A673 (cell line): ENCODE measurements around the gene COPS7A. TPM values are rescaled to one million over a fixed set of nuclear protein-coding genes. Genes with fewer than 3 reads are reported as not detected.
A peak's percentile ranks its signal among the peaks of the same experiment; 100 is the strongest.

Source experiments
- BruUV-seq: library from RNA; stranded (reverse); fragments of 400-500 nt; replicated peaks from 2 replicates; lab custom pipeline; 2021; lab: Mats Ljungman, UMichigan
- CTCF ChIA-PET: fragments of 300-600 bp; sonication (Branson Sonifier 250); formaldehyde crosslinking; loops from one replicate; lab custom pipeline; 2022; ENCODE audit warnings: antibody characterized with exemption; lab: Charles Lee
- POLR2A ChIA-PET: fragments of 300-600 bp; sonication (Branson Sonifier 250); formaldehyde crosslinking; loops from one replicate; lab custom pipeline; 2022; ENCODE audit warnings: antibody characterized with exemption; ENCODE audit not compliant: low non-redundant PET; lab: Charles Lee
- DNase-seq: peaks from one replicate; pipeline ENCODE4 v3.0.0-alpha.2; 2015; ENCODE audit warnings: low spot score
- H3K27ac ChIP-seq: fragments of 200-600 bp; sonication (generic); 2 replicates; pipeline ENCODE4 v1.5.1; 2016; ENCODE audit warnings: mixed run types, low read depth, mild to moderate bottlenecking, mixed read lengths, antibody characterized with exemption, low read length; ENCODE audit not compliant: poor library complexity, severe bottlenecking
- H3K27me3 ChIP-seq: fragments of 200-600 bp; sonication (generic); replicated peaks from 2 replicates; pipeline ENCODE4 v1.6.1; 2017; ENCODE audit warnings: mixed run types, low read depth, mild to moderate bottlenecking, mixed read lengths, antibody characterized with exemption, low read length; ENCODE audit not compliant: insufficient read depth, poor library complexity
- H3K36me3 ChIP-seq: fragments of 200-600 bp; sonication (generic); 2 replicates; pipeline ENCODE4 v1.6.1; 2016; ENCODE audit warnings: mixed run types, mild to moderate bottlenecking, mixed read lengths, antibody characterized with exemption, low read length; ENCODE audit not compliant: insufficient read depth, poor library complexity, severe bottlenecking
- H3K4me1 ChIP-seq: fragments of 200-600 bp; sonication (generic); 2 replicates; pipeline ENCODE4 v1.6.1; 2017; ENCODE audit warnings: mixed run types, mild to moderate bottlenecking, mixed read lengths, antibody characterized with exemption, low read length; ENCODE audit not compliant: insufficient read depth, poor library complexity, severe bottlenecking
- H3K4me3 ChIP-seq: fragments of 200-600 bp; sonication (generic); 2 replicates; pipeline ENCODE4 v1.5.1; 2016; ENCODE audit warnings: low read depth, mixed run types, mild to moderate bottlenecking, mixed read lengths, low read length; ENCODE audit not compliant: poor library complexity, severe bottlenecking
- H3K9me3 ChIP-seq: fragments of 200-600 bp; sonication (generic); 2 replicates; pipeline ENCODE4 v1.6.1; 2016; ENCODE audit warnings: mixed run types, low read depth, mild to moderate bottlenecking, mixed read lengths, antibody characterized with exemption, low read length; ENCODE audit not compliant: poor library complexity, severe bottlenecking
- EZH2 ChIP-seq: fragments of 200-600 bp; sonication (generic); IDR thresholded peaks from 2 replicates; pipeline ENCODE4 v1.6.1; 2017; ENCODE audit warnings: borderline replicate concordance, low read depth, mild to moderate bottlenecking, mixed read lengths, antibody characterized with exemption, low read length; ENCODE audit not compliant: poor library complexity, severe bottlenecking
- intact Hi-C: fragments of 100-400 bp; cut with micrococcal nuclease; formaldehyde crosslinking; loops from one replicate; pipeline ENCODE4 v1.10.0; 2022; ENCODE audit not compliant: unreplicated experiment
- total RNA-seq: library from RNA; stranded (reverse); gene quantifications from 2 replicates; pipeline ENCODE4 v1.2.3, GENCODE V29; 2021
- TF ChIP-seq, protein P1 (sequence below): fragments of 300-800, 200-600 bp; sonication (generic); conservative IDR thresholded peaks from 2 replicates; pipeline ENCODE4 v1.5.1; 2017; ENCODE audit warnings: low read depth, mild to moderate bottlenecking, antibody characterized with exemption, low read length, moderate library complexity, mixed read lengths

The COPS7A gene
- total RNA-seq, 1 experiment from 2014 or later: 67.2 TPM

DNA sequence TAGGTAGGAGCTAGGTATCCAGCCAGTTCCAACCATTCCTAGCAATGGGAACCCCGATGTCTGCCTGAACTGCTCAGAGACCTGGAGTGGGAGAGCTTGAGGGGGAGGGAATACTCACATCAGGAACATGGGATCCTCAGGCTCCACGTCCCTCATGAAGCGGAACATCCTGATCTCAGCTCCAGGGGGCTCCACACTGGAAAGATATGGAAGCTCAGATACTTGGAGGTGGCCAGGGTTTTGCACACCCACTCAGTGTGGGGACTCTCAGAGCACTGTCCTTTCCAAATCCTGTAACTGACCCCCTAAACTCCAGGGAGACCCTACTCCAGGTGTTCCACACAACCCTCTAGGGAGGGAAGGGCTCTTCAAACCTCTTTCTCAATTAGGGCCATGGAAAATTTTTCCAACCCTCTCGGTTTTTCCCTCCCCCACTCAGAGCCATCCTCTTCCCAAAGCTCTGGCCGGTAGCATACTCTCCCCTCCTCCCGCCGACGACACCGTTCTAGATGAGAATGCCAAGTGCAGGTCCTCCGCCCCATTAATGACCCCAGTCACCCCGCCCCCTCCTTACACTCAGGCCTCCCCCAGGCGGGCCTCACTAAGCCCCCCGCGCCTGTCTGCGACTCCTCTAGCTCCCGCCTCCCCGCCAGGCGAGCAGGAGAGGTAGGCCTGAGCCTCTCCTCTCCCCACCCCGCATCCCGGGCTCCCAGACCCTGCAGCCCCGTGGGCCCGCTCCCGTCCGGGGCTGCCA is 28.5 kb downstream of the COPS7A start:
- peaks cover 18% of the 10 kb centered on the region for H3K4me1 ChIP-seq
- DNase-seq: peak; percentile 55
- peak overlapping the region; percentile 99 for H3K27ac ChIP-seq
- H3K27me3 ChIP-seq: no peaks in the 10 kb centered on the region
- ChIA-PET CTCF (interaction anchor here (0.5 to 2.5 kb wide), 7 partner anchors 14 to 91 kb away, joined by 3 to 21 read pairs (median 5); partner anchors contain the start of genes GPR162, PTMS and ZNF384), POLR2A (interaction anchor here (1.4 kb wide), 1 partner anchor 13 kb away, joined by 6 read pairs; no protein-coding TSS in a partner anchor)
- H3K4me3 ChIP-seq: peak overlapping the region; percentile 100
- H3K9me3 ChIP-seq: no peaks in the 10 kb centered on the region
- intact Hi-C loops: loop anchor here (2.0 to 5.0 kb wide), 2 partner anchors 14 to 185 kb away; partner anchors contain the start of gene PTMS
- H3K36me3 ChIP-seq: peaks cover 48% of the 10 kb centered on the region
- TF ChIP-seq, protein P1, sequence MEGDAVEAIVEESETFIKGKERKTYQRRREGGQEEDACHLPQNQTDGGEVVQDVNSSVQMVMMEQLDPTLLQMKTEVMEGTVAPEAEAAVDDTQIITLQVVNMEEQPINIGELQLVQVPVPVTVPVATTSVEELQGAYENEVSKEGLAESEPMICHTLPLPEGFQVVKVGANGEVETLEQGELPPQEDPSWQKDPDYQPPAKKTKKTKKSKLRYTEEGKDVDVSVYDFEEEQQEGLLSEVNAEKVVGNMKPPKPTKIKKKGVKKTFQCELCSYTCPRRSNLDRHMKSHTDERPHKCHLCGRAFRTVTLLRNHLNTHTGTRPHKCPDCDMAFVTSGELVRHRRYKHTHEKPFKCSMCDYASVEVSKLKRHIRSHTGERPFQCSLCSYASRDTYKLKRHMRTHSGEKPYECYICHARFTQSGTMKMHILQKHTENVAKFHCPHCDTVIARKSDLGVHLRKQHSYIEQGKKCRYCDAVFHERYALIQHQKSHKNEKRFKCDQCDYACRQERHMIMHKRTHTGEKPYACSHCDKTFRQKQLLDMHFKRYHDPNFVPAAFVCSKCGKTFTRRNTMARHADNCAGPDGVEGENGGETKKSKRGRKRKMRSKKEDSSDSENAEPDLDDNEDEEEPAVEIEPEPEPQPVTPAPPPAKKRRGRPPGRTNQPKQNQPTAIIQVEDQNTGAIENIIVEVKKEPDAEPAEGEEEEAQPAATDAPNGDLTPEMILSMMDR: peak; percentile 48
- TF ChIP-seq EZH2: no peak
- TSS peak; percentile 25 for BruUV-seq

DNA sequence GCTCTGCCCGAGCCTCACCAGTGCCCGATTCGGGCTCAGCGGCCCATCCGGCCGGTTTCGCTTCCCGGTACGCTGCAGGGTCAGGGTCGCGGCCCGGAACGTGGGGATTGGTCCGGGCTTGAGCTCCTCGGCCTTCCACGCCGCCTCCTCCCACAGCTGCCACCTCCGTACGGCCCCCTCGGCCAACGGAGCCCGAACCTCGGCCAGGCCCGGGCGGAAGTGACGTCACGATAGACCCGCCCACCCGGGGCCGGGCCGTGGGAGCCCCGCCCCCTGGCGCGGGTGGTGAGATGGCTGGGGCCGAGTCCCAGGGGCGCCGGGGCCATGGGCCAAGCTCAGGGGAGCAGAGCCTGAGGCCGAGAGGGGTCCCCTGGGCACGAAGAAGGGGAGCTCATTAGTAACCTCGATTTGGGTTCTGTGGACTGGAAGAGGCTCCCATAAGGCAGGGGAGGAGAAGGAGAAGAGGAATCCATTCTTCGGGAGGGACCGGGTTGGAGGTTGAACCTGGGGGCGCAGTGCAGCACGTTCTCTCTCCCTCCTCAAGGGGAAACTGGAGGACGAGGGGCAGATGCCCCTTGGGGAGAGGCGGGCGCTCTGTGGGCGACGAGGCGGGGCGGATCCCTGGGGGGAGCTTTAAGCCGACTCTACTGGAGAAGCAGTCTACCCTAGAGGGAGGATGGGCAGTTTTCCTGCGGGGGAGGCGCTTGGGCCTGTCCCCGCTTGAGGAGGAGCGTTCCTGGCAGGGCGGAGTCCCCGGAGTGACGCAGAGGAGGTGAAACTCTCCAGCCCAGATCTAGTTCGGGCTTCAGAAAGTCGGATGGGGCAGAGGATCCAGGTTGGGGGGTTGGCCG is 29.3 kb downstream of the COPS7A start, which contains the start of gene MLF2:
MLF2 (minus strand) TSS at position 221 of the 851 bp plus-strand sequence. CDS start 807 bp downstream, outside the sequence.
- H3K9me3 ChIP-seq: no peaks in the 10 kb centered on the region
- BruUV-seq: TSS peak; percentile 87
- intact Hi-C loops: loop anchor here (1.0 to 5.0 kb wide), 4 partner anchors 14 to 184 kb away; partner anchors contain the start of gene PTMS
- TF ChIP-seq, protein P1: peak; percentile 98
- TF ChIP-seq EZH2: no peak
- H3K36me3 ChIP-seq: peaks cover 40% of the 10 kb centered on the region
- H3K4me1 ChIP-seq: peaks cover 18% of the 10 kb centered on the region
- no peaks in the 10 kb centered on the region for H3K27me3 ChIP-seq
- POLR2A ChIA-PET: interaction anchor here (0.6 to 1.4 kb wide), 3 partner anchors 12 to 190 kb away, joined by 3 to 6 read pairs (median 3); partner anchors contain the start of genes C12orf57 and RNU7-1
- CTCF ChIA-PET: interaction anchor here (0.6 to 2.5 kb wide), 13 partner anchors 11 to 120 kb away, joined by 3 to 21 read pairs (median 6); partner anchors contain the start of genes GPR162, PTMS, SPSB2 and TPI1
- H3K27ac ChIP-seq: peak within 1 kb of the TSS; percentile 99
- peak within 1 kb of the TSS; percentile 100 for H3K4me3 ChIP-seq
- peak; percentile 99 for DNase-seq
